GM12873 (cell line): ENCODE results near the gene ANKK1.

ENCODE experiments used
- TF ChIP-seq, protein P1 (sequence below): IDR thresholded peaks from 2 replicates; pipeline ENCODE4 v1.5.1; 2012; ENCODE audit warnings: low read depth, mild to moderate bottlenecking, moderate library complexity, low read length, control low read depth; ENCODE audit not compliant: insufficient read depth; ENCODE audit errors: missing control alignments

ANKK1 gene, protein sequence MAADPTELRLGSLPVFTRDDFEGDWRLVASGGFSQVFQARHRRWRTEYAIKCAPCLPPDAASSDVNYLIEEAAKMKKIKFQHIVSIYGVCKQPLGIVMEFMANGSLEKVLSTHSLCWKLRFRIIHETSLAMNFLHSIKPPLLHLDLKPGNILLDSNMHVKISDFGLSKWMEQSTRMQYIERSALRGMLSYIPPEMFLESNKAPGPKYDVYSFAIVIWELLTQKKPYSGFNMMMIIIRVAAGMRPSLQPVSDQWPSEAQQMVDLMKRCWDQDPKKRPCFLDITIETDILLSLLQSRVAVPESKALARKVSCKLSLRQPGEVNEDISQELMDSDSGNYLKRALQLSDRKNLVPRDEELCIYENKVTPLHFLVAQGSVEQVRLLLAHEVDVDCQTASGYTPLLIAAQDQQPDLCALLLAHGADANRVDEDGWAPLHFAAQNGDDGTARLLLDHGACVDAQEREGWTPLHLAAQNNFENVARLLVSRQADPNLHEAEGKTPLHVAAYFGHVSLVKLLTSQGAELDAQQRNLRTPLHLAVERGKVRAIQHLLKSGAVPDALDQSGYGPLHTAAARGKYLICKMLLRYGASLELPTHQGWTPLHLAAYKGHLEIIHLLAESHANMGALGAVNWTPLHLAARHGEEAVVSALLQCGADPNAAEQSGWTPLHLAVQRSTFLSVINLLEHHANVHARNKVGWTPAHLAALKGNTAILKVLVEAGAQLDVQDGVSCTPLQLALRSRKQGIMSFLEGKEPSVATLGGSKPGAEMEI

DNA sequence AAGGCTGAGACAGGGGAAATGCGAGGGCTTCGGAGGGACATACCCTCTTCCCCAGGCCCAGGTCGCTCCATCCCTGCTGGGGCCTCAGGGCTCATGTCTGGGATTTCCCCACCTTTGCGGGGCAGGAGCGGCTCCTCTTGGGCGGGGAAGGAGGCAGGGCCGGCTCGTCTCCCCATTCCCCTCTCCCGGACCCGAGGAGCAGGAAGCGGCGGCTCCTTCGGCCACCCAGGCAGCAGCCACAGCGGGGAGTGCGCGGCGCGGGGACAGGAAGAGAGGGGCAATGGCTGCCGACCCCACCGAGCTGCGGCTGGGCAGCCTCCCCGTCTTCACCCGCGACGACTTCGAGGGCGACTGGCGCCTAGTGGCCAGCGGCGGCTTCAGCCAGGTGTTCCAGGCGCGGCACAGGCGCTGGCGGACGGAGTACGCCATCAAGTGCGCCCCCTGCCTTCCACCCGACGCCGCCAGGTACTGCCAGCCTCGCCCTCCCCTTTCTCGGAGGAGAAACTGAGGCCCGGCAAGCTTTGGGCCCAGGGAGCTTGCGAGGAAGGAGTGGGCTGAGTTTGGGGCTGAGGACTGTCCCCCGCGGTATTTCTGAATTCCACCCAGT lies at the start of gene ANKK1:
ANKK1 (plus strand) TSS at position 175 of the 607 bp plus-strand sequence; CDS start at position 281, 106 bp downstream.
- TF ChIP-seq, protein P1, sequence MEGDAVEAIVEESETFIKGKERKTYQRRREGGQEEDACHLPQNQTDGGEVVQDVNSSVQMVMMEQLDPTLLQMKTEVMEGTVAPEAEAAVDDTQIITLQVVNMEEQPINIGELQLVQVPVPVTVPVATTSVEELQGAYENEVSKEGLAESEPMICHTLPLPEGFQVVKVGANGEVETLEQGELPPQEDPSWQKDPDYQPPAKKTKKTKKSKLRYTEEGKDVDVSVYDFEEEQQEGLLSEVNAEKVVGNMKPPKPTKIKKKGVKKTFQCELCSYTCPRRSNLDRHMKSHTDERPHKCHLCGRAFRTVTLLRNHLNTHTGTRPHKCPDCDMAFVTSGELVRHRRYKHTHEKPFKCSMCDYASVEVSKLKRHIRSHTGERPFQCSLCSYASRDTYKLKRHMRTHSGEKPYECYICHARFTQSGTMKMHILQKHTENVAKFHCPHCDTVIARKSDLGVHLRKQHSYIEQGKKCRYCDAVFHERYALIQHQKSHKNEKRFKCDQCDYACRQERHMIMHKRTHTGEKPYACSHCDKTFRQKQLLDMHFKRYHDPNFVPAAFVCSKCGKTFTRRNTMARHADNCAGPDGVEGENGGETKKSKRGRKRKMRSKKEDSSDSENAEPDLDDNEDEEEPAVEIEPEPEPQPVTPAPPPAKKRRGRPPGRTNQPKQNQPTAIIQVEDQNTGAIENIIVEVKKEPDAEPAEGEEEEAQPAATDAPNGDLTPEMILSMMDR: peak; percentile 31

DNA sequence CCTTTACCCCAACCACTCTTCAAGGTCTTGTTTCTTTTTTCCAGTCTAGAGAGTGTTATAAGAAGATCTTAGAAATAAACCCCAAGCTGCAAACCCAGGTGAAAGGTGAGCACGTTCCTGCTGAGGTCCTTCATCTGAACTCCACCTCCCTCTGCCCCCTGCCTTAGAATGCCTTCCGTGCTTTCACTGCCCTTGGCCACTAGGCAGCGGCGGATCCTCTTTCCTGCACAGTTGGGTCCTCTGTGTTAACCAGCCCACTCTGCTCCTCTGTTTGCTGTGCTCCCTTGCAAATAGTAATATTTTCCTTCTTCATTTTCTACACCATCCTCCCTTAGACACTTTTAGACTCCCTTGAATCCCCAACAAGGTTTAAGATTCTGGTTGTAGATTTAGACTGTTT lies 48.8 kb upstream of the ANKK1 start:
- TF ChIP-seq, protein P1: no peak

DNA sequence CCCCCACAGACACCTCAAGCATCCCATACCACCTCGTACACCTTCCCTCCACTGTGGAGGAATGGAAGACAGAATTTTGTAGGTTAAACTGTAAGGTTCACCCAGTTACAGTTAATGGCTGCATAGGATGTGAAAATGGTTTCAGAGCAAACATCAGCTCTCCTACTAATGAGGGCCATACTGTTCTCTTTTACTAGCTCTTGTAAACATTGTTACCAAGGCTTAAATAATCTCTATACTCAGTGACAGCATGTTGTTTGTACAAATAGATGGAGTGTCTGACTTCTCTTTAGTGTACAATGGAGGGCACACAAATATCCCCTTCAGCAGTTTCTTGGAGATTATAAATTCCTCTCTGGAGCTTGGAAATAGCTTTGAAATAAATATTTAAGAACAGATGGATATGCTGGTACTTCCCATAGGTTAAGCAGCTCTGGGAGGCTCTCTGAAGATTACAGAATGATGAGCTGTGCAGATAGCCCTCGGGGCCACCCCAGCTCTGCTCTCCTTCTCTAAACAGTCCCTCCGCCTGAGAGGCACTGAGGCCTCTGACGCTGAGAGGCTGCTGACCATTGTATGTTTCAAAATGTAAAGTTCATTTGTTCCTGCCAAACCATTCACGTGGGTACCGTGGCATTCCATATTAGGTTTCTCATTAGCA lies 47.5 kb upstream of the ANKK1 start:
- TF ChIP-seq, protein P1: no peak

DNA sequence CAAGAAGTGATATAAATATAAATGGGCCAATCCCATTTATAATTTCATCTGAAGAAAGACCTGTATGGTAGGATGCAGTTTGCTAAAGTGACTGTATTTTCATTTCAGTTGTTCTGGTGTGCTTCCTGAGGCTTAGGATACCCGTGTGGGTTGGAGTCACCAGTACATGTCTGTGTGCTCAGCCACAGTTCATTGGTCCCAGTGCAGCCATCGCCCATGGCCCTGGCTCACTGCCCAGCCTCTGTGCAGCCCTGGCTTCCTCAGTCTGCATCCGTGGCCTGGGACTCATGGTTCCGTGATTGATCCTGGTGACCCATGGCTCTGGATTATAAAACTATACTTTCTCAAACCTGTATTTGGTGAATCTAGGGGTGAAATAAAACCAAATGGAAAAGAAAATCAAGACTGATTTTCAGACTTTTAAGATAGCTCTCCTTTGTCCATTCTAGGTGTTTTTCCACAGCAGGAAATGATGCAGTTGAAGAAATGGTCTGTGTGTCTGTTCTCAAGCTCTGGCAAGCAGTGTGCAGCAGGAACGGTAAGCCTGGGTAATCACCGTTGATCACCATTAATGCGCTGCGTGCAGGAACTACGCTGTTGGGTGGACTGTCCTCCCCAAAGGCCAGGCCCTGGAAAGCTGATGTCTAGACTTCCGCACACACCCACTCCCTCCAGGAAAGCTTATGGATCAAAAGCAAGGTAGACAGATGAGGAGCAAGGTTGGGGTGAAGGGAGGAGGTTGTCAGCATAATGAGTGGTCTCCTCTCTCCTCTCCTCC lies 46.0 kb upstream of the ANKK1 start:
- TF ChIP-seq, protein P1: no peak

DNA sequence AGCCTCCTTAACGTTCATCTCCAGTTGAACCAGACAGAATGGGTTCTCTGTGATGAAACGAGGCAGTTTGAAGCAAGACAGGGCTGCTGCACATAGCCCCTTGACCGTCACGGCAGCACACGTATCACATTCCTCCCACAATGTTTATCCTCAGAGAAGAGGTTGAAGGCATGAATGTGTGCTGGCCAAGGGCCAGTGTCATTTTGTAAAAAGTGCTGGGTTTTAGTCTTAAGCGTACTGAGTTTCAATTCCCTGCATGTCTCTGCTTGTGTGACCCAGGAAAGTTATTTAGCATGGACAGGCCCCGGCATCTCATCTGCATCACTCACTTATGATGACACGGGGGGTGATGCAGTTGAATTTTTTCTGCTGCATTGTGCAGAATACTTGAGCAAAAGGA lies 41.6 kb upstream of the ANKK1 start:
- TF ChIP-seq, protein P1: no peak

DNA sequence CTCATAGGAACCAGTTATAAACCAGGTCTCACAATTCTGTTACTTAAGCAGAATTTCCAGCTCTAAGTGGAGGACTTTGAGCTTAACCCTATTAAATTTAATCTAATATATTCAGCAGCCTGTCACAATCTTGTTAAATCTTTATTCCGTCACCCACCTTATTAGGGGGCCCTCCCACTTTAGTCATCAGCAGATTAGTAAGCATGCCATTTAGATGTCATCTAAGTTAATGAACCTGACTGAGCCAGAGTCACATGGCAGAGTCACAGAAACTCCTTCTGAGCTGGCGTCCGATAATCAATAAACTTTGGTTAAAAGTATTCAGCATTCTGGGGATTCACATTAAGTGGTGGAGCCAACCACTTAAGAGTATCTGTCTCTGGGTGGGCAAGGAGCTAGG lies 38.1 kb upstream of the ANKK1 start:
- TF ChIP-seq, protein P1: no peak
